Activated CD4-positive, alpha-beta T cell treated with anti-CD3 and anti-CD28 coated beads, Interleukin-2, amount 10 ng/mL, durations not matched to agents 24 days and 14 days (primary cell): ENCODE data around the gene MRPL18. TPM values are rescaled to one million over a fixed set of nuclear protein-coding genes. Genes with fewer than 3 reads are reported as not detected.

Experiments
- DNase-seq: peaks from one replicate; pipeline ENCODE4 v3.0.0; 2022
- H3K27ac Mint-ChIP-seq: one replicate; pipeline ENCODE4 v1.8.0; 2022; ENCODE audit warnings: mild to moderate bottlenecking, mixed read lengths
- H3K27me3 Mint-ChIP-seq: one replicate; pipeline ENCODE4 v1.8.0; 2022; ENCODE audit warnings: mixed read lengths
- H3K36me3 Mint-ChIP-seq: one replicate; pipeline ENCODE4 v1.8.0; 2022; ENCODE audit warnings: low read depth, mild to moderate bottlenecking, mixed read lengths
- H3K4me1 Mint-ChIP-seq: one replicate; pipeline ENCODE4 v1.8.0; 2021; ENCODE audit warnings: mixed read lengths
- H3K4me3 Mint-ChIP-seq: one replicate; pipeline ENCODE4 v1.8.0; 2022; ENCODE audit warnings: mild to moderate bottlenecking, moderate library complexity, mixed read lengths
- H3K9me3 Mint-ChIP-seq: one replicate; pipeline ENCODE4 v1.8.0; 2021; ENCODE audit warnings: mixed read lengths
- intact Hi-C: fragments of 100-400 bp; cut with micrococcal nuclease; formaldehyde crosslinking; loops from one replicate; pipeline ENCODE4 v1.15.1; 2023
- total RNA-seq: library from RNA; stranded (reverse); gene quantifications from 2 replicates; pipeline ENCODE4 v1.2.3, GENCODE V29; 2022

The MRPL18 gene
- total RNA-seq, 1 donor from 2014 or later = 112 TPM

GRCh38 chr6:159830501-159831372, 40.5 kb downstream of the MRPL18 start:
- peaks cover 4% of the 10 kb centered on the region for H3K27me3 Mint-ChIP-seq
- no peak for DNase-seq
- H3K4me3 Mint-ChIP-seq = no peak overlapping the region
- H3K27ac Mint-ChIP-seq = no peak overlapping the region
- H3K9me3 Mint-ChIP-seq = no peaks in the 10 kb centered on the region
- H3K36me3 Mint-ChIP-seq = no peaks in the 10 kb centered on the region
- peaks cover 6% of the 10 kb centered on the region for H3K4me1 Mint-ChIP-seq
- intact Hi-C loops = no loop called here

DNA sequence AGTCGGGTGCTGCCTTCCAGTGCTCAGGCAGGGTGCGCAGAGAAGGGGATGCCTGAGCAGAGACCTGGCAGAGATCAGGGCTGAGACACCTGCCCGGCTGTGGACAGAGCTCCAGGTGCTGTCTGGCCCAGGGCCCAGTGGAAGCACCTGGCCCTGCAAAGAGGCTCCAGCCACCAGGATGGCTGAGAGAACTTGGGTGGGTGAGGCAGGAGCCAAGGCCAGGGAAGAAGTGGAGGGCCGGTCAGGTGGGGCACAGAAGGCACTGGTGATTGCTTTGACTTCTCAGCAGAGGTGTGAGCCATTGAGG, 41.1 kb downstream of the MRPL18 start:
- peaks cover 4% of the 10 kb centered on the region for H3K27me3 Mint-ChIP-seq
- no peaks in the 10 kb centered on the region for H3K36me3 Mint-ChIP-seq
- H3K9me3 Mint-ChIP-seq = no peaks in the 10 kb centered on the region
- H3K4me3 Mint-ChIP-seq = no peak overlapping the region
- intact Hi-C loops = no loop called here
- H3K4me1 Mint-ChIP-seq = peaks cover 6% of the 10 kb centered on the region
- no peak for DNase-seq
- H3K27ac Mint-ChIP-seq = no peak overlapping the region

GRCh38 chr6:159832946-159833345, 42.7 kb downstream of the MRPL18 start:
- peaks cover 6% of the 10 kb centered on the region for H3K4me1 Mint-ChIP-seq
- H3K27me3 Mint-ChIP-seq = peaks cover 4% of the 10 kb centered on the region
- intact Hi-C loops = no loop called here

DNA sequence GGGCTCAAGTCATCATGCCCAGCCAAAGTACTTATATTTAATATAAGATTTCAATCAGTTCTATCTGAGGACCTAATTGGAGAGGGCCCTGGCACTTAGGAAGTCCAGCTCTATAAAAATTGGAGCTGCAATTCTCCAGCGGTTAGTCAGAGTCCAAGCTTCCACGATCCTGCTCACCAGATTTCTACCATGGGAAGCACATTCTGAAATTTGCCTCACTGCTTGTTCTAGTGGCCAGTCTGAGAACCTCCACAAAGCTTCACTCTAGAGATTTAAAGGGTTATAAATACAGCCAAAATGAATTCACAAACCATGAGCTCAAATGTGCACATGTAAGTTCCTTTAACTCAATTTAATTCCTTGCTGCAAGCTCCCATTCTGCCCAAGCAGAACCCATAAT, 43.3 kb downstream of the MRPL18 start:
- Mint-ChIP-seq H3K27ac (no peak overlapping the region), H3K36me3 (no peaks in the 10 kb centered on the region), H3K4me3 (no peak overlapping the region), H3K9me3 (no peaks in the 10 kb centered on the region), H3K27me3 (peaks cover 4% of the 10 kb centered on the region), H3K4me1 (peaks cover 6% of the 10 kb centered on the region)
- intact Hi-C loops = no loop called here
- no peak for DNase-seq

More at GRCh38 chr6:159832946-159833345, 42.7 kb downstream of the MRPL18 start:
- Mint-ChIP-seq H3K27ac (no peak overlapping the region), H3K9me3 (no peaks in the 10 kb centered on the region), H3K4me3 (no peak overlapping the region), H3K36me3 (no peaks in the 10 kb centered on the region)
- DNase-seq = no peak

GRCh38 chr6:159833997-159834603, 43.8 kb downstream of the MRPL18 start:
- DNase-seq = no peak
- peaks cover 4% of the 10 kb centered on the region for H3K27me3 Mint-ChIP-seq
- no peak overlapping the region for H3K27ac Mint-ChIP-seq
- no peaks in the 10 kb centered on the region for H3K9me3 Mint-ChIP-seq
- no peaks in the 10 kb centered on the region for H3K36me3 Mint-ChIP-seq
- H3K4me1 Mint-ChIP-seq = peaks cover 6% of the 10 kb centered on the region
- intact Hi-C loops = no loop called here
- no peak overlapping the region for H3K4me3 Mint-ChIP-seq

DNA sequence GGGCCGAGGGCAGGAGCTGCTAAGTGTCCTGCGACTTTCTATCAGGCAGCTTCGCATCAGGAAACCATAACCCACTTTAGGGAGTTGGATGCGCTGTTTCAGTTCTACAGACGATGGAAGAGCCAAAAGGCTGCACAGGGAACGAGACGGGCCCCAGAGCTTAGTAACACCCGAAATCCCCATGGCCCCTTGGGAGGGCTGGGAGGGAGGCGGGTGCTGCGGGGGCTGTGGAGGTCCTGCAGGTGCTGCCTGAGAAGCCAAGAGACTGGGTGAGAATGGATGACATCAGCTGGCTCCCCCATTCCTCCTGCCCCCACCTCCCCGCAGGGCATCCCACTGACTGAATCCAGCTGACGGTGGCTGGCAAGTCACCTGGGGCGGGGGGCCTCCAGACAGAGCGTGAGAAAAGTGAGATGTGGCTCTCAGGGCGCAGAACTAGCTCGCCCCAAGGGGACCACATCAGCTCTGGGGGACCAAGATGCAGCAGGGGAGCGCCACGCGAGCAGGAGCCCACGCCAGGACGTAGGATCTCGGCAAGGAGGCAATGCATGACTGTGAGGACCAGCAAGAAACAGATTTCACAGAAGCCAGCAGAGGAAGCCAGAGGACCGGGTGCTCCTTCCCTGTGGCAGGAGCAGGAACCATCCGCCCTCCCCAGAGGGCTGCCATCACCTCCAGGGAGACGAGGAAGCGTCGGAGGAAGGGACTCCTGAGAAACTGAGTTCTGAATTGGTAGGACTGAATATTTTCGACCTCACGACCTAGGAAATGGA, 46.6 kb downstream of the MRPL18 start:
- intact Hi-C loops = no loop called here
- no peaks in the 10 kb centered on the region for H3K36me3 Mint-ChIP-seq
- H3K27me3 Mint-ChIP-seq = peaks cover 16% of the 10 kb centered on the region
- no peak for DNase-seq
- peaks cover 2% of the 10 kb centered on the region for H3K4me1 Mint-ChIP-seq
- no peak overlapping the region for H3K4me3 Mint-ChIP-seq
- no peak overlapping the region for H3K27ac Mint-ChIP-seq
- no peaks in the 10 kb centered on the region for H3K9me3 Mint-ChIP-seq

GRCh38 chr6:159837511-159837910, 47.2 kb downstream of the MRPL18 start:
- no peak overlapping the region for H3K4me3 Mint-ChIP-seq
- H3K27me3 Mint-ChIP-seq = peaks cover 15% of the 10 kb centered on the region
- H3K9me3 Mint-ChIP-seq = no peaks in the 10 kb centered on the region
- H3K4me1 Mint-ChIP-seq = peaks cover 2% of the 10 kb centered on the region
- intact Hi-C loops = no loop called here
- no peak overlapping the region for H3K27ac Mint-ChIP-seq
- no peaks in the 10 kb centered on the region for H3K36me3 Mint-ChIP-seq
- DNase-seq = no peak

DNA sequence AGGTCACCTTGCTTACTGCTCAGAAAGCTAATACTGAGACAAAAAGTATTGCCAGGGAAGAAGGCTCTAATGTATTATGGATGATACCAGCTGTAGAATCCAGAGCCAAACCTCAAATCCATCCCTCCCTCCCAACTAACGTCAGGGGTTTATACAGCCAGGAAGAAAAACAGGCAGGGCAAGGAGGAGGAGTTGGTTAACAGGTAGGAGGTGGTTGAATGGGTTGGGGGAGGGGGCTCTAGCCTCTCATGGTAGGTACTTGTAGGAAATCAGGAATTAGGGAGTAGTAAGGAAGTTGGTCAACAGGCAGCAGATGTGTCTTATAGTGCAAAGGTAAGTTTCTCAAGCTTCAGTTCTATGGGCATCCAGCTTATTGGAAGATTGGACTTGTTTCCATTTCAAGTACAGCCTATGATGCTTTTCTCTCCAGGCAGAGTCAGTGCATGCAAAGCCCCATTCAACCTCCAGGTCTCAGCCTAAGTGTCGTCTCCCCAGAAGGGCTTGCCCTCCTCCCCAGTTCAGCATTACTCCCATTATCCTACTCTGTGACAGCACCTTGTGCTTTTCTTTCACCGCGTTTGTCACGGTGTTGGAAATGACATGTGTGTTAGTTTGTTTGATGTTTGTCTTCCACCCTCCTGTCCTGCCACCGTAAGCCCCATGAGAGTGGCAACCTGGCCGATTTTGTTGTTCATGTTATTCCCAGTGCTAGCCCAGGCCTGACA, 47.9 kb downstream of the MRPL18 start:
- intact Hi-C loops = no loop called here
- Mint-ChIP-seq H3K9me3 (no peaks in the 10 kb centered on the region), H3K36me3 (no peaks in the 10 kb centered on the region), H3K4me3 (no peak overlapping the region), H3K27me3 (peaks cover 15% of the 10 kb centered on the region), H3K27ac (no peak overlapping the region), H3K4me1 (no peaks in the 10 kb centered on the region)
- DNase-seq = no peak

DNA sequence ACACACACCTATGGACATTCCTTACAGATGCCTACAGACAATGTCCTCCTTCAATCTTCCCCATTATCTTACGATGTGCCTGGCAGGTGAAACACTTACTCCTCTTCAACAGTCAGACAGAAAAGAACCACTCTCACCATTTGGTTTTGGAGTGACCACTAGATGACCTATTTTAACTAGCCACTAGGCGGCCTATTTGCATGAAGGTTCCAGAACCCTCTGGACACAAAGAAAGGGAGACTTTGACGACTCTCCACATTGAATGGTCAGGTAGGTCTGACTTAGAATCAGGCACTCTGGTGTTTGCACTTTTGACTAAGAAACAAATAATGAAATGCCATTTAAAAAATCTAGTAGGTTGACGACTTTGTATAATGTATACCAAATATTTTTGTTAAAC, 51.8 kb downstream of the MRPL18 start:
- Mint-ChIP-seq H3K9me3 (no peaks in the 10 kb centered on the region), H3K4me3 (no peak overlapping the region), H3K4me1 (no peaks in the 10 kb centered on the region), H3K36me3 (no peaks in the 10 kb centered on the region), H3K27me3 (peaks cover 15% of the 10 kb centered on the region), H3K27ac (no peak overlapping the region)
- DNase-seq = no peak
- intact Hi-C loops = no loop called here

GRCh38 chr6:159844737-159845645, 54.7 kb downstream of the MRPL18 start:
- Mint-ChIP-seq H3K4me3 (no peak overlapping the region), H3K27ac (no peak overlapping the region)

More at GRCh38 chr6:159844737-159845645, 54.7 kb downstream of the MRPL18 start:
- peaks cover 13% of the 10 kb centered on the region for H3K27me3 Mint-ChIP-seq
- DNase-seq = no peak
- intact Hi-C loops = no loop called here
- H3K9me3 Mint-ChIP-seq = peaks cover 4% of the 10 kb centered on the region
- no peaks in the 10 kb centered on the region for H3K36me3 Mint-ChIP-seq
- H3K4me1 Mint-ChIP-seq = no peaks in the 10 kb centered on the region
